NCI-H69 (cell line): ENCODE data around the gene IRF7.

Experiments used
- DNase-seq: peaks from one replicate; lab custom pipeline; 2025; lab: John Stamatoyannopoulos, UW

Gene IRF7

GRCh38 chr11:620935-621814 lies 5.4 kb upstream of the IRF7 start:
- DNase-seq = no peak

GRCh38 chr11:620201-620600 lies 4.5 kb upstream of the IRF7 start:
- no peak for DNase-seq

- DNase-seq = no peak
These were observed 3.9 kb upstream of the IRF7 start for GRCh38 chr11:619628-620050.

GRCh38 chr11:618856-619627 lies 3.3 kb upstream of the IRF7 start:
- no peak for DNase-seq

- no peak for DNase-seq
These were observed 2.3 kb upstream of the IRF7 start for GRCh38 chr11:617912-618682.

GRCh38 chr11:617199-617911 lies 1.6 kb upstream of the IRF7 start:
- no peak for DNase-seq

GRCh38 chr11:616320-617198 lies 809 bp upstream of the IRF7 start:
- peak; percentile 51 for DNase-seq

- DNase-seq = peak; percentile 23
These were observed 887 bp downstream of the IRF7 start for GRCh38 chr11:614623-615503.

GRCh38 chr11:614021-614622 lies 1.6 kb downstream of the IRF7 start:
- DNase-seq = no peak

- DNase-seq = peak; percentile 65
These were observed 2.3 kb downstream of the IRF7 start for GRCh38 chr11:613369-613968.

GRCh38 chr11:612961-613300 lies 2.8 kb downstream of the IRF7 start:
- DNase-seq = no peak

GRCh38 chr11:612201-612960 lies 3.4 kb downstream of the IRF7 start:
- peak; percentile 40 for DNase-seq

GRCh38 chr11:611001-611996 lies 4.5 kb downstream of the IRF7 start:
- no peak for DNase-seq

GRCh38 chr11:610146-610801 lies 5.5 kb downstream of the IRF7 start:
- no peak for DNase-seq

GRCh38 chr11:609341-609811 lies 6.4 kb downstream of the IRF7 start:
- no peak for DNase-seq

- no peak for DNase-seq
These were observed 6.9 kb downstream of the IRF7 start for GRCh38 chr11:608791-609251.
